IgD-negative memory B cell (primary cell): ENCODE results near the gene TSPAN17. TPM values are rescaled to one million over a fixed set of nuclear protein-coding genes. Genes with fewer than 3 reads are reported as not detected.

Source experiments
- H3K27ac Mint-ChIP-seq, 3 donors: one replicate each; pipeline ENCODE4 v1.8.0; 2020 to 2022; ENCODE audit warnings: mild to moderate bottlenecking in 3 of 3, mixed read lengths in 3 of 3, moderate library complexity in 1 of 3
- H3K27me3 Mint-ChIP-seq: one replicate; pipeline ENCODE4 v1.8.0; 2021; ENCODE audit warnings: mixed read lengths
- H3K36me3 Mint-ChIP-seq: one replicate; pipeline ENCODE4 v1.8.0; 2020; ENCODE audit warnings: mild to moderate bottlenecking, mixed read lengths
- H3K4me1 Mint-ChIP-seq, 3 donors: one replicate each; pipeline ENCODE4 v1.8.0; 2020 to 2022; ENCODE audit warnings: mixed read lengths in 3 of 3, mild to moderate bottlenecking in 1 of 3
- H3K4me3 Mint-ChIP-seq, 4 donors: one replicate each; pipeline ENCODE4 v1.8.0; 2020 to 2022; ENCODE audit warnings: mild to moderate bottlenecking in 4 of 4, mixed read lengths in 4 of 4, moderate library complexity in 3 of 4
- H3K9me3 Mint-ChIP-seq, 3 donors: one replicate each; pipeline ENCODE4 v1.8.0; 2020 to 2021; ENCODE audit warnings: mixed read lengths in 3 of 3, mild to moderate bottlenecking in 1 of 3
- polyA plus RNA-seq: library from polyadenylated mRNA; unstranded; fragments of 300-500 nt; fragmentation: Illumina TruSeq; gene quantifications from one replicate; pipeline ENCODE4 v1.2.3, GENCODE V29; 2021

TSPAN17 gene
- polyA plus RNA-seq, 1 donor from 2014 or later: 19.5 TPM

GRCh38 chr5:176667637-176668036, 20.4 kb downstream of the TSPAN17 start:
- Mint-ChIP-seq H3K36me3 (no peaks in the 10 kb centered on the region), H3K4me3 (no peak overlapping the region), H3K9me3 (no peaks in the 10 kb centered on the region), H3K27ac (no peak overlapping the region), H3K4me1 (no peaks in the 10 kb centered on the region), H3K27me3 (peaks cover 22% of the 10 kb centered on the region)

- no peak overlapping the region for H3K27ac Mint-ChIP-seq
- H3K36me3 Mint-ChIP-seq: no peaks in the 10 kb centered on the region
- H3K4me3 Mint-ChIP-seq: no peak overlapping the region
- H3K9me3 Mint-ChIP-seq: no peaks in the 10 kb centered on the region
- H3K4me1 Mint-ChIP-seq: peaks cover 0 to 3% (median 1%) of the 10 kb centered on the region in 3 donors
- H3K27me3 Mint-ChIP-seq: peaks cover 18% of the 10 kb centered on the region
Measured at GRCh38 chr5:176670449-176670848, 23.2 kb downstream of the TSPAN17 start.

- Mint-ChIP-seq H3K27me3 (peaks cover 20% of the 10 kb centered on the region), H3K36me3 (no peaks in the 10 kb centered on the region), H3K27ac (no peak overlapping the region), H3K4me3 (no peak overlapping the region), H3K4me1 (peaks cover 1 to 5% (median 3%) of the 10 kb centered on the region in 3 donors), H3K9me3 (no peaks in the 10 kb centered on the region)
Measured at GRCh38 chr5:176671399-176671798, 24.1 kb downstream of the TSPAN17 start.

GRCh38 chr5:176671890-176672747, 24.8 kb downstream of the TSPAN17 start:
- peak overlapping the region in 1 of 4 donors; percentile 0 for H3K4me3 Mint-ChIP-seq
- H3K27me3 Mint-ChIP-seq: peaks cover 25% of the 10 kb centered on the region
- no peak overlapping the region for H3K27ac Mint-ChIP-seq
- peaks cover 1 to 6% (median 3%) of the 10 kb centered on the region in 3 donors for H3K4me1 Mint-ChIP-seq
- H3K9me3 Mint-ChIP-seq: no peaks in the 10 kb centered on the region
- H3K36me3 Mint-ChIP-seq: no peaks in the 10 kb centered on the region

GRCh38 chr5:176673651-176674583, 26.6 kb downstream of the TSPAN17 start:
- Mint-ChIP-seq H3K9me3 (no peaks in the 10 kb centered on the region), H3K4me1 (peaks cover 1 to 8% (median 3%) of the 10 kb centered on the region in 3 donors), H3K4me3 (no peak overlapping the region), H3K36me3 (no peaks in the 10 kb centered on the region), H3K27me3 (peaks cover 36% of the 10 kb centered on the region), H3K27ac (no peak overlapping the region)

- H3K9me3 Mint-ChIP-seq: no peaks in the 10 kb centered on the region
- no peak overlapping the region for H3K4me3 Mint-ChIP-seq
- peaks cover 1 to 8% (median 3%) of the 10 kb centered on the region in 3 donors for H3K4me1 Mint-ChIP-seq
- H3K27me3 Mint-ChIP-seq: peaks cover 45% of the 10 kb centered on the region
- no peak overlapping the region for H3K27ac Mint-ChIP-seq
- no peaks in the 10 kb centered on the region for H3K36me3 Mint-ChIP-seq
Measured at GRCh38 chr5:176674799-176675198, 27.5 kb downstream of the TSPAN17 start.

DNA sequence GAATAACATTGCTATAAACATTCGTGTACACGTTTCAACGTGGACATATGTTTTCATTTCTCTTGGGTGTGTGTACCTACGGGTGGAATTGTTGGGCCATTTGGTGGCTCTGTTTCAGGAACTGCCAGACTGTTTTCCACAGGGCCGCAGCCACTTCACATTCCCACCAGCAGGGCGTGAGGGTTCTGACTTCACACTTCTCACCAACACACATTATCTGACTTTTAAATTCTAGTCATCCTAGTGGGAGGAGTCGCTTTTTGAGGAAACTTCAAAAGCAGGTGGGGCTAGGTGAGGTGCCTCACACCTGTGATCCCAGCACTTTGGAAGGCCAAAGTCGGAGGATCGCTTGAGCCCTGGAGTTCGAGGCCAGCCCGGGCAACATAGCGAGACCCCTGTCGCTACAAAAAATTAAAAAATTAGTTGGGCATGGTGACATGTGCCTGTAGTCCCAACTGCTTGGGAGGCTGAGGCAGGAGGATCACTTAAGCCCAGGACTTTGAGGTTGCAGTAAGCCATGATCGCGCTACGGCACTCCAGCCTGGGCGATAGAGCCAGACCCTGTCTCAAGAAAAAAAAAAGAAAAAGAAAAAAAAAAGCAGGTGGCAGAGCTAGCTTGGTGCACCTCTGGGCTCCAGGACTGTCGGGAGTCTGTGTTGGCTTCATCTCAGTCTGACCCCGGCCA, 28.5 kb downstream of the TSPAN17 start:
- Mint-ChIP-seq H3K27me3 (peaks cover 49% of the 10 kb centered on the region), H3K27ac (no peak overlapping the region), H3K36me3 (no peaks in the 10 kb centered on the region), H3K4me3 (no peak overlapping the region), H3K9me3 (no peaks in the 10 kb centered on the region), H3K4me1 (peaks cover 1 to 8% (median 3%) of the 10 kb centered on the region in 3 donors)

GRCh38 chr5:176676361-176676824, 29.1 kb downstream of the TSPAN17 start:
- H3K27me3 Mint-ChIP-seq: peaks cover 50% of the 10 kb centered on the region
- H3K9me3 Mint-ChIP-seq: no peaks in the 10 kb centered on the region
- H3K36me3 Mint-ChIP-seq: no peaks in the 10 kb centered on the region
- no peak overlapping the region for H3K27ac Mint-ChIP-seq
- H3K4me1 Mint-ChIP-seq: peaks cover 1 to 8% (median 3%) of the 10 kb centered on the region in 3 donors
- peak overlapping the region in 1 of 4 donors; percentile 37 for H3K4me3 Mint-ChIP-seq

- peak overlapping the region in 1 of 3 donors; percentile 27 for H3K27ac Mint-ChIP-seq
- H3K4me1 Mint-ChIP-seq: peaks cover 1 to 8% (median 3%) of the 10 kb centered on the region in 3 donors
- H3K4me3 Mint-ChIP-seq: no peak overlapping the region
- H3K27me3 Mint-ChIP-seq: peaks cover 49% of the 10 kb centered on the region
- no peaks in the 10 kb centered on the region for H3K9me3 Mint-ChIP-seq
- no peaks in the 10 kb centered on the region for H3K36me3 Mint-ChIP-seq
Measured at GRCh38 chr5:176677209-176677939, 30.1 kb downstream of the TSPAN17 start.

DNA sequence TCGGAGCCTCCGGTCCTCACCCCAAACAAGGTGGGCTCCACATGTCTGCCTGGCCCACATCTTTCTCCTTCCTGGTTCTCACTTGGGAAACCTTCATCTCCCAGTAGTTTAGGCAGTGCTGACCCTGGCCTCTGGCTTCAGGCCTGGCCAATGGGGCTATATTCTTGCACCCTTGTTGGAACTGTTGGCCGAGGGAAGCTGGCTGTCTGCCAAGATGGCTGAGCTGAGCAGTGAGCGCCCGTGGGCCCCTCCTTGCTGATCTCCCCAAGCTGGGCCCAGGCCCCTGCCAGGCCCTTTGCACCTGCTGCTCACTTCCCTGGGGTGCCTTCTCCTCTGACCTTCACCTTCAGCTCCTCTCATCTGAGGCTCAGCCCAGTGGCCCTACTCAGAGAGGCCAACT, 31.3 kb downstream of the TSPAN17 start:
- peaks cover 50% of the 10 kb centered on the region for H3K27me3 Mint-ChIP-seq
- H3K36me3 Mint-ChIP-seq: no peaks in the 10 kb centered on the region
- H3K4me1 Mint-ChIP-seq: peaks cover 1 to 8% (median 3%) of the 10 kb centered on the region in 3 donors
- no peaks in the 10 kb centered on the region for H3K9me3 Mint-ChIP-seq
- H3K4me3 Mint-ChIP-seq: no peak overlapping the region
- H3K27ac Mint-ChIP-seq: no peak overlapping the region

- Mint-ChIP-seq H3K36me3 (no peaks in the 10 kb centered on the region), H3K27me3 (peaks cover 49% of the 10 kb centered on the region), H3K27ac (no peak overlapping the region), H3K9me3 (peaks cover 0 to 5% (median 5%) of the 10 kb centered on the region in 3 donors), H3K4me3 (no peak overlapping the region), H3K4me1 (peaks cover 1 to 8% (median 3%) of the 10 kb centered on the region in 3 donors)
Measured at GRCh38 chr5:176679365-176680225, 32.3 kb downstream of the TSPAN17 start.

DNA sequence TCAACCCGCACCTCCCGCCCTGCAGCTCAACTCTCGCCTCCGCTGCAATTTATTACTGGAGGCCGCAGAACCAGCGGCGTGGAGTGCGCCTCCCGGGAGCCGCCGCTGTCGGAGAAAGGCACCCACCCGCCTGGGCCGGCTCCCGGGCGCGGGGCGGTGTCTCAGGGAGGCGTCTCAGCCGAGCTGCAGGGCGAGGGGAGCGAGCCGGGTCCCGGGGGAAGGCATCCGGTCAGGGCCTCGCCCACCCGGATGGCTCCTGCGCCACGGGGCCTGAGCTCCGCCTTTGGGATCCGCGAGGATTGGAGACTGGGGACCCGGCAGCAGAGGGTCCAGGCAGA, 32.9 kb downstream of the TSPAN17 start:
- Mint-ChIP-seq H3K36me3 (peaks cover 2% of the 10 kb centered on the region), H3K4me3 (no peak overlapping the region), H3K9me3 (peaks cover 3 to 9% (median 8%) of the 10 kb centered on the region in 3 donors), H3K27ac (no peak overlapping the region), H3K27me3 (peaks cover 51% of the 10 kb centered on the region), H3K4me1 (peaks cover 0 to 8% (median 0%) of the 10 kb centered on the region in 3 donors)

- H3K27ac Mint-ChIP-seq: no peak overlapping the region
- peaks cover 0 to 2% (median 0%) of the 10 kb centered on the region in 3 donors for H3K4me1 Mint-ChIP-seq
- no peak overlapping the region for H3K4me3 Mint-ChIP-seq
- peaks cover 51% of the 10 kb centered on the region for H3K27me3 Mint-ChIP-seq
- peaks cover 2% of the 10 kb centered on the region for H3K36me3 Mint-ChIP-seq
- peaks cover 5 to 18% (median 15%) of the 10 kb centered on the region in 3 donors for H3K9me3 Mint-ChIP-seq
Measured at GRCh38 chr5:176682016-176682531, 34.8 kb downstream of the TSPAN17 start.
